Left lung (tissue), 10 donors: ENCODE results near the gene PTTG1. TPM values are rescaled to one million over a fixed set of nuclear protein-coding genes. Genes with fewer than 3 reads are reported as not detected.

ENCODE experiments used
- ATAC-seq: fragments of 200-7000 bp; cut with Tn5 transposase; one replicate; pipeline ENCODE4 v1.9.1; 2020; ENCODE audit warnings: moderate library complexity
- DNase-seq, 4 donors: peaks; one replicate each; pipeline ENCODE4 v3.0.0-alpha.2; 2013 to 2020
- H3K27ac ChIP-seq, 2 donors: fragments of 200-600 bp; sonication (generic) in 1 of 2; one replicate each; pipeline versions ENCODE4 v1.5.0 to v1.8.0; 2020 to 2021
- H3K27me3 ChIP-seq, 2 donors: fragments of 200-600 bp; sonication (generic) in 1 of 2; one replicate each; pipeline versions ENCODE4 v1.5.0 to v1.8.0; 2020 to 2021
- H3K36me3 ChIP-seq, 2 donors: fragments of 200-600 bp; sonication (generic) in 1 of 2; one replicate each; pipeline versions ENCODE4 v1.5.0 to v1.8.0; 2020 to 2021
- H3K4me1 ChIP-seq, 2 donors: fragments of 200-600 bp; one replicate each; pipeline ENCODE4 v1.8.0; 2021
- H3K4me3 ChIP-seq, 2 donors: fragments of 200-600 bp; sonication (generic) in 1 of 2; one replicate each; pipeline versions ENCODE4 v1.5.0 to v1.8.0; 2020 to 2021; ENCODE audit warnings: mild to moderate bottlenecking in 1 of 2
- H3K9me3 ChIP-seq, 2 donors: fragments of 200-600 bp; sonication (generic) in 1 of 2; one replicate each; pipeline versions ENCODE4 v1.5.0 to v1.8.0; 2020 to 2021
- intact Hi-C, 2 donors: fragments of 100-400 bp; cut with DNase I; formaldehyde crosslinking; loops; one replicate each; pipeline versions ENCODE4 v1.11.2 to v1.14.2; 2022
- polyA plus RNA-seq, 6 donors: library from polyadenylated mRNA; unstranded; fragments of 120-200 nt; gene quantifications; one replicate each; pipeline ENCODE4 v1.2.1, GENCODE V29; 2013; ENCODE audit not compliant: insufficient read length in 6 of 6
- total RNA-seq, 2 donors: library from RNA; stranded (reverse); fragmentation: NEBNext Ultra II Directional; extraction: Animal tissue kit (Norgen Biotek cat#: 25700); gene quantifications; one replicate each; pipeline ENCODE4 v1.2.1, GENCODE V29; 2021
- TF ChIP-seq, protein P1 (sequence below), 2 donors: fragments of 200-600 bp; sonication (generic) in 1 of 2; IDR thresholded peaks; one replicate each; pipeline versions ENCODE4 v1.5.0 to v1.8.0; 2021; ENCODE audit warnings: antibody characterized with exemption in 2 of 2
- donor health status: DM: no; HTN: yes; CAD: no.
- donor health status: DM: no; HTN: no; CAD: no.

PTTG1 gene
- total and polyA plus RNA-seq, 8 donors, result 10.2 to 107 (median 54.7) TPM

DNA sequence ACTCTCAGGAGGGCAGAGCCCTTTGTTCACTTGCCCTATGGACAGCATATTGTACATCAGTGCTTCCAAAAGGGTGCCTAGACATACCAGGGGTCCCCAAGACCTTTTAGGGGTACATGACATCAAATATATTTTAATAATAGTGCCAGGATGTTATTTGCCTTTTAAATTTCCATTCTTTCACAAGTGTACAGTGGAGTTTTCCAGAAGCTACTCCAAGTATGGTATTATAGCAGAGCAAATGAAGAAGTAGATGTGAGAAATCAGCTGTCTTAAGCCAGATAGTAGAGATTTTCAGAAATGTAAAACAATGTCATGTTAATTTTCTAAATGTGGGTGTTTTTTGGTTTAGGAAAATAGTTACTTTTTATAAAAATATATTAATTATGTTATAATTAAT, 15.6 kb downstream of the PTTG1 start:
- ATAC-seq, result no peak
- TF ChIP-seq, protein P1, sequence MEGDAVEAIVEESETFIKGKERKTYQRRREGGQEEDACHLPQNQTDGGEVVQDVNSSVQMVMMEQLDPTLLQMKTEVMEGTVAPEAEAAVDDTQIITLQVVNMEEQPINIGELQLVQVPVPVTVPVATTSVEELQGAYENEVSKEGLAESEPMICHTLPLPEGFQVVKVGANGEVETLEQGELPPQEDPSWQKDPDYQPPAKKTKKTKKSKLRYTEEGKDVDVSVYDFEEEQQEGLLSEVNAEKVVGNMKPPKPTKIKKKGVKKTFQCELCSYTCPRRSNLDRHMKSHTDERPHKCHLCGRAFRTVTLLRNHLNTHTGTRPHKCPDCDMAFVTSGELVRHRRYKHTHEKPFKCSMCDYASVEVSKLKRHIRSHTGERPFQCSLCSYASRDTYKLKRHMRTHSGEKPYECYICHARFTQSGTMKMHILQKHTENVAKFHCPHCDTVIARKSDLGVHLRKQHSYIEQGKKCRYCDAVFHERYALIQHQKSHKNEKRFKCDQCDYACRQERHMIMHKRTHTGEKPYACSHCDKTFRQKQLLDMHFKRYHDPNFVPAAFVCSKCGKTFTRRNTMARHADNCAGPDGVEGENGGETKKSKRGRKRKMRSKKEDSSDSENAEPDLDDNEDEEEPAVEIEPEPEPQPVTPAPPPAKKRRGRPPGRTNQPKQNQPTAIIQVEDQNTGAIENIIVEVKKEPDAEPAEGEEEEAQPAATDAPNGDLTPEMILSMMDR (IDR thresholded peaks at IDR 0.05), result no peak
- H3K4me1 ChIP-seq, result peaks cover 7 to 11% of the 10 kb centered on the region in 2 donors
- H3K27ac ChIP-seq, result no peak overlapping the region
- DNase-seq, result no peak
- no peaks in the 10 kb centered on the region for H3K27me3 ChIP-seq
- H3K36me3 ChIP-seq, result no peaks in the 10 kb centered on the region
- H3K9me3 ChIP-seq, result no peaks in the 10 kb centered on the region
- intact Hi-C loops, result no loop called here
- H3K4me3 ChIP-seq, result no peak overlapping the region

DNA sequence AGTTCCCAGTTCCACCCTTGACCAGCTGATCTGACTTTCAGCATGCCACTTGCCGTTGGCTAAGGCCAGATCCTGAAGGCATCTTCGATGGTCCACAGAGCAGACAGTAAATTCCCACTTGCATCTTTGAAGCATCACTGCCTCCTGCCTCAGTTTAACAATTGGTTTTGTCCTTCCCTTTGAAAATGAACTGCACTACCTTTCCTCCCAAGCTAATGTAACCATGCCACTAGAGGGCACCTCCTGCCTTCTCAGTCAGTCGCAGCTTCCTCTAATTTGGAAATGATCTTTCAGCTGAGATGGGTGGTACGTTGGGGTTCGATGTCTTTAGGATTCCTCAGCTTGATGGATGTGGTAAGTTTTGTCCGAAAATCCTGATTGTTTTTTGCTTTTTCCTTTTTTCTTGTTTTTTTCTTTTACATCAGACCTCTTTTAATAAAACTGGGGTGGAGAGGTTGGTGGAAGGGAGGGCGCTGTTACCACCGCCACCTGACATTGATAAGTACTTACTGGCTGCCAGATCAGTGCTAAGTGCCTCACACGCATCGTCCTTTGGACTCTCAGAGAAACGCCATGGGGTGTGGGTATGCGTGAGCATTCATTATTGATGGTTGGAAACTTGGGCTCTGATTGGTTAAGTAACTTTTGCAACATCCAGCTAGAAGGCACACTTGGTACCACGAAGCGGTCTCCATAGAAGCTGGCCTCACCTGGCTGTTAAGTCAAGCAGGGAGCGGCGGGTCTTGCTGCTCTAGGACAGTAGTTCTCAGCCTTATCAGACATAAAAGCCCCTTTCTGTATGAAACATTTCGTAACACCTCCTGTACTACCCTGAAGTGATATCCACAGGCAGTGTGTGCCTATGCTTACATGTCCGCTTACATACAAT, 16.9 kb downstream of the PTTG1 start:
- ATAC-seq (peak; percentile 87), DNase-seq (peak in 2 of 4 donors; percentile 44 to 57)
- H3K36me3 ChIP-seq, result no peaks in the 10 kb centered on the region
- peak overlapping the region in 1 of 2 donors; percentile 71 for H3K27ac ChIP-seq
- H3K27me3 ChIP-seq, result no peaks in the 10 kb centered on the region
- TF ChIP-seq, protein P1 (IDR thresholded peaks at IDR 0.05), result peak; percentile 59 to 63
- intact Hi-C loops, result no loop called here
- peak overlapping the region; percentile 18 to 29 for H3K4me3 ChIP-seq
- H3K9me3 ChIP-seq, result no peaks in the 10 kb centered on the region
- peaks cover 7 to 11% of the 10 kb centered on the region in 2 donors for H3K4me1 ChIP-seq

DNA sequence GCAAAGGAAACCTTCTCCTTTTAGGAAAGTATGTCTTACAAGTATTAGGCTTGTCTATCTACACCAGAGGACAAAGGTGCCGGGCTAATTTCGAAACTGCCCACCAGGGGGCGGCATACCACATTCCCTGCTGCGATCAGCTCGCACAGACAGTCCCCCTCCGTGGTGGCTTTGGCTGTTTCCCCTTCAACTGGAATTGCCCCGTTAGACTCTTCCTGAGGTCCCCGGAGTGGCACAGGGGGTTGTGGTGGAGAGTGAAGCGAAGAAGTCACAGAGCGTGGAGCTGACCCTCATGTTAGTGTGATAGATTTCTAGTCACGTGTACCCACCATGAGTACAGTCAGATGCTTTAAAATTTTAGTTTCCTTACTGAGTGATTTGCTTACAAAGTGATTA, 17.5 kb downstream of the PTTG1 start:
- Histone ChIP-seq H3K4me1 (peaks cover 7 to 11% of the 10 kb centered on the region in 2 donors), H3K36me3 (no peaks in the 10 kb centered on the region), H3K4me3 (peak overlapping the region; percentile 18 to 29), H3K27me3 (no peaks in the 10 kb centered on the region), H3K27ac (peak overlapping the region in 1 of 2 donors; percentile 71), H3K9me3 (no peaks in the 10 kb centered on the region)
- intact Hi-C loops, result no loop called here
- ATAC-seq (peak; percentile 98), DNase-seq (peak; percentile 79 to 94 (median 84))
- TF ChIP-seq, protein P1 (IDR thresholded peaks at IDR 0.05), result peak; percentile 92

DNA sequence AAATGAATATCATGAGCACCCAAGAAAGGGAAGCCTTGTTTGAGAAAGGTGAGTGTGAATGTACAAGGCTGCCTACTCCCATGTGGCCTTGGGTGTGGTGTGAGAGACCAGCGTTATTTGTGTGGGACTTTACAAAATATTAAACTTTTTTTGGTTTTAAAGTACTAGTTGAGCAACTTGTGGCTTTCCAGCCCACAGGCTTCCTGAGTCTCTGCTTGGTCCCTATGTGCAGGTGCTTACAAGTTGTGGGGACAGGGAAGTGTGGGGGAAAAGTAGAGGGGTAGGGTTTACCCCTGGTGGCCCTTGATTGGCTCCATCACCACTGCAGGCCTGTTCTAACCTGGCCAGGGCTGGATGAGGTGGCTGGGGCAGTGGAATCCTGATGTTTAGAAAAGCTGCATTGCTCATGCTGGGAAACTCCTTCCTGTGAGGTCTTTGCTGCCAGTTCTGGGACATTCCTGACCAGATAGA, 19.7 kb downstream of the PTTG1 start:
- TF ChIP-seq, protein P1 (IDR thresholded peaks at IDR 0.05), result no peak
- ATAC-seq (no peak), DNase-seq (no peak)
- Histone ChIP-seq H3K27me3 (no peaks in the 10 kb centered on the region), H3K4me3 (no peak overlapping the region), H3K4me1 (peaks cover 7 to 11% of the 10 kb centered on the region in 2 donors), H3K36me3 (no peaks in the 10 kb centered on the region), H3K27ac (no peak overlapping the region), H3K9me3 (no peaks in the 10 kb centered on the region)
- intact Hi-C loops, result no loop called here

DNA sequence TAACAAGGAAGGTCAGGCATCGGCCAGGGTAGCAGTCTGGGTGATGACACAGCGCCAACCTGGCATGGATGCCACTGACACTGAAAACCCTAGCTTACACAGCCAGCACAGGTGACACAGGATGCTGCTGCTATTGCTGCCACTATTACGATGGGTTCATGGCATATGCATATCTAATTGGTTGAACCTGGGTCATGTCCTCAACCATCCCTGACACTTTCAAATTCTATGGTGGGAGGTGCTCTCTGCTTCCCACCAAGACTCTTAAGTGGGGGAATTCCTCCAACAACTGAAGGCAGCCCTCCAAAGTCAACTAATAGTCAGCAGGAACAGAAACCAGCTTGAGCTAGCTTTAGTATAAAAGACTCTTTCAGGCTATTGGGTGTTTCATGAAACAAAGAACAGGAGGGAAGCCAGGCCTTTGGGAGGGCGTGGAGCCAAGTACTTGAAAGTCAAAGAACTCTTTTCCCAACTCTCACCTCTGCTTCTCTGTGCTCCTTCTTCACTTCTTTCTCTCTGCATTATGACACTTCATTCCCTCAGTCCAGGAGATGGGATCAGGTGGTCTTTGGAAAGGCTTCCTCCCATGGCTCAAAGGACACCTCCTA, 21.3 kb downstream of the PTTG1 start:
- Histone ChIP-seq H3K4me3 (no peak overlapping the region), H3K36me3 (no peaks in the 10 kb centered on the region), H3K4me1 (peaks cover 7 to 11% of the 10 kb centered on the region in 2 donors), H3K27ac (no peak overlapping the region), H3K27me3 (no peaks in the 10 kb centered on the region), H3K9me3 (no peaks in the 10 kb centered on the region)
- ATAC-seq, result no peak
- peak in 1 of 4 donors; percentile 19 for DNase-seq
- TF ChIP-seq, protein P1 (IDR thresholded peaks at IDR 0.05), result no peak
- intact Hi-C loops, result no loop called here
